RWPE1 (cell line): ENCODE data around the gene POLR2L.

Experiments
- CTCF ChIA-PET: fragments of 350-600 bp; sonication (Branson Sonifier 250); formaldehyde crosslinking; extraction: SDS; loops from one replicate; lab custom pipeline; 2021; lab: Yijun Ruan, JAX
- POLR2A ChIA-PET: fragments of 400-600 bp; formaldehyde crosslinking; extraction: SDS; loops from one replicate; lab custom pipeline; 2020; ENCODE audit warnings: antibody characterized with exemption; ENCODE audit not compliant: low non-redundant PET; lab: Yijun Ruan, JAX
- DNase-seq: peaks from one replicate; pipeline ENCODE4 v3.0.0; 2012; ENCODE audit warnings: low spot score
- H3K27ac ChIP-seq: fragments of 450-650 bp; 2 replicates; pipeline ENCODE4 v1.5.1; 2017
- CTCF ChIP-seq: fragments of 450-650 bp; conservative IDR thresholded peaks from 2 replicates; pipeline ENCODE4 v1.5.1; 2017; ENCODE audit warnings: low read depth, mild to moderate bottlenecking

The POLR2L gene

DNA sequence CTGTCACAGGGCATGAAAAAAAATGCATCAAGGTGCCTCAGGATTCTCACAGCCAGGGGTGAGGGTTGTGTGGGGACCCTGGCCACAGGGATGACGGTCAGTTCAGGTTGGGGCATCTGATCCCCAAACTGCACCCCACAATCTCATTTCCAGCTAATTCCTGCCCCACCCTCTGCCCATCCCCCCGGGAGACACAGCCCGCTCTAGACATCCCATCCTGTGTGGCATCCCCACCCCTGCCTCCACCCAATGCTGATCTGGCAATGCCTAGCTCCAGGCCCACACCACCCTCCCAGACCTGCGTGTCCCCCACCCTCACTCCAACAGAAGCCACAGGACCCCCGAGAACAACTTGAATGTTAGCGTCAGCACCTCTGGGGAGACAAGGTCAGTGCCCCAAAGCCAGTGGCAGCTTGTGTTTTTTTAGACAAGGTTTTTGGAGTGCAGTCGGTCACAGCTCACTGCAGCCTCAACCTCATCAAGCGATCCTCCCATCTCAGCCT lies 25.6 kb upstream of the POLR2L start:
- peak overlapping the region; percentile 74 for H3K27ac ChIP-seq
- CTCF ChIA-PET = interaction anchor here (0.6 to 1.2 kb wide), 2 partner anchors 30 to 1330 kb away, joined by 3 read pairs; no protein-coding TSS in a partner anchor
- DNase-seq = no peak
- POLR2A ChIA-PET = interaction anchor here (0.6 kb wide), 1 partner anchor 49 kb away, joined by 4 read pairs; the partner anchor contains the start of gene PNPLA2
- no peak for TF ChIP-seq CTCF

- peak overlapping the region; percentile 74 for H3K27ac ChIP-seq
- no peak for DNase-seq
- POLR2A ChIA-PET = interaction anchor here (0.6 kb wide), 1 partner anchor 44 kb away, joined by 7 read pairs; no protein-coding TSS in a partner anchor
- CTCF ChIA-PET = interaction anchor here (0.6 to 1.2 kb wide), 2 partner anchors 31 to 185 kb away, joined by 3 read pairs; no protein-coding TSS in a partner anchor
- TF ChIP-seq CTCF = no peak
These were observed 24.2 kb upstream of the POLR2L start for GRCh38 chr11:866481-866880.

- no peak for DNase-seq
- CTCF ChIA-PET = interaction anchor here (0.6 to 0.7 kb wide), 2 partner anchors 186 to 189 kb away, joined by 3 read pairs; no protein-coding TSS in a partner anchor
- H3K27ac ChIP-seq = peak overlapping the region; percentile 74
- POLR2A ChIA-PET = interaction anchor here (0.6 kb wide), 1 partner anchor 44 kb away, joined by 7 read pairs; no protein-coding TSS in a partner anchor
- TF ChIP-seq CTCF = no peak
These were observed 23.4 kb upstream of the POLR2L start for GRCh38 chr11:865462-866430.

- no peak for TF ChIP-seq CTCF
- ChIA-PET POLR2A (no interaction called here), CTCF (interaction anchor here (0.7 kb wide), 1 partner anchor 190 kb away, joined by 3 read pairs; no protein-coding TSS in a partner anchor)
- peak overlapping the region; percentile 74 for H3K27ac ChIP-seq
- DNase-seq = no peak
These were observed 22.6 kb upstream of the POLR2L start for GRCh38 chr11:864898-865297.

DNA sequence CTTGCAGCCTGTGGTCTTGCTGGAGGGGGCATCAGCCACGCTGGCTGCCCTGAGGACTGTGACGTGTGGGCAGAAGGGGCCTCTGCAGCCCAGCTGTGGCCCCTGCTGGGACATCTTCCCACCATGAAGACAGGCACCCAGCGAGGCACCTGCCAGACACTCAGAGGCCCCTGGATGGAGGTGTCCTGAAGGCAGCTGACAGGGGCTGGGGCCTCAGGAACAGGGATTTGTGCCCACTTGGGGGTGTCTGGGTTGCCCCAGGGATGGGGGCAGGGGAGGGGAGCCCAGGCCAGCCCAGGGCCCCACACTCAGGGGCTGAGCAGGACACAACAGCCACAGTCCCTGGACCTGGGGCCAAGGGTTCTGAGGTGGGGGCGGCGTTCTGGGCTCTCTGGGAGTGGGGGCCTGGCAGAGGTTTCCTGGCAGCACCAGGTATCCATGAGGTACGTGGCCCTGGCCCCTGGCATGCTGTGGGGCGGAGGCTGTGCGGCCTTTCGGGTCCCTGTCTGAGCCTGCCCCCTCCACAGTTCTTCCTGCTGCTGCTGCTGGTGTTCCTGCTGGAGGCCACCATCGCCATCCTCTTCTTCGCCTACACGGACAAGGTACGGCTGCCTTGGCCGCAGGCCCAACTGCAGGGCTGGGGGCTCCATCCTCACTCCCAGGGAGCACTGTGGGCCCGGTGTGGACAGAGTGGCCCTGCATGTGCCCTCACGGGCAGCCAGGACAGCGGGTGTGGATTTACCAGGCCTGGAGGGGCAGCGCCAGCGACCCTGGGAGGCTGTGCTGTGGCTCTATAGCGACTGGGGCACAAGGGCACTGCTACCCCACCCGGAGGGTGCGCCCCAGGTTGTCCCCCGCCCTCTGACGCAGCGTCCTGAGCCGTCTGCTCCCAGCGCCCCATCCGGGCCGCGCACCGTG lies 21.8 kb upstream of the POLR2L start:
- TF ChIP-seq CTCF = no peak
- ChIA-PET CTCF (interaction anchor here (0.9 kb wide), 1 partner anchor 16 kb away, joined by 3 read pairs; no protein-coding TSS in a partner anchor), POLR2A (no interaction called here)
- peak overlapping the region; percentile 74 for H3K27ac ChIP-seq
- no peak for DNase-seq
